ENCODE measurements around the gene SYNE2. TPM values are rescaled to one million over a fixed set of nuclear protein-coding genes. Genes with fewer than 3 reads are reported as not detected.
A peak's percentile ranks its signal among the peaks of the same experiment; 100 is the strongest.
"Not testable (repeated sequence)": the region's sequence is repeated elsewhere in the genome, so short reads cannot be mapped to it uniquely, and the experiment has no call there.

SYNE2 gene
- total RNA-seq, 2 donors from 2014 or later: 48.5 to 66.9 TPM

- no peak for ATAC-seq (replicated peaks)
- Mint-ChIP-seq H3K9me3 (no peaks in the 10 kb centered on the region), H3K4me3 (no peak overlapping the region), H3K36me3 (ENCODE audit: low read depth) (peaks cover 63% of the 10 kb centered on the region), H3K27ac (no peak overlapping the region), H3K27me3 (no peaks in the 10 kb centered on the region), H3K4me1 (peaks cover 3% of the 10 kb centered on the region)
Measured at GRCh38 chr14:64012720-64013119, 159.9 kb downstream of the SYNE2 start.

- ATAC-seq (replicated peaks): no peak
- H3K4me1 Mint-ChIP-seq: no peaks in the 10 kb centered on the region
- H3K27ac Mint-ChIP-seq: peak overlapping the region; percentile 44
- peaks cover 88% of the 10 kb centered on the region for H3K36me3 Mint-ChIP-seq (ENCODE audit: low read depth)
- H3K9me3 Mint-ChIP-seq: no peaks in the 10 kb centered on the region
- no peaks in the 10 kb centered on the region for H3K27me3 Mint-ChIP-seq
- no peak overlapping the region for H3K4me3 Mint-ChIP-seq
Measured at GRCh38 chr14:64025479-64025878, 172.7 kb downstream of the SYNE2 start.

GRCh38 chr14:64026600-64026999 lies 173.8 kb downstream of the SYNE2 start:
- Mint-ChIP-seq H3K36me3 (ENCODE audit: low read depth) (peaks cover 88% of the 10 kb centered on the region), H3K9me3 (no peaks in the 10 kb centered on the region), H3K27ac (no peak overlapping the region), H3K4me3 (no peak overlapping the region), H3K4me1 (no peaks in the 10 kb centered on the region), H3K27me3 (no peaks in the 10 kb centered on the region)
- ATAC-seq (replicated peaks): no peak

GRCh38 chr14:64035143-64035542 lies 182.3 kb downstream of the SYNE2 start:
- Mint-ChIP-seq H3K9me3 (no peaks in the 10 kb centered on the region), H3K4me3 (no peak overlapping the region), H3K36me3 (ENCODE audit: low read depth) (peaks cover 72% of the 10 kb centered on the region), H3K27ac (no peak overlapping the region), H3K4me1 (no peaks in the 10 kb centered on the region), H3K27me3 (no peaks in the 10 kb centered on the region)
- ATAC-seq (replicated peaks): no peak

- not testable (repeated sequence) for H3K9me3 Mint-ChIP-seq
Measured at GRCh38 chr14:64037869-64038745, 185.3 kb downstream of the SYNE2 start.

GRCh38 chr14:64038841-64039542 lies 186.2 kb downstream of the SYNE2 start:
- Mint-ChIP-seq H3K27me3 (no peaks in the 10 kb centered on the region), H3K9me3 (peaks cover 6% of the 10 kb centered on the region), H3K27ac (no peak overlapping the region), H3K4me3 (no peak overlapping the region), H3K36me3 (ENCODE audit: low read depth) (peaks cover 65% of the 10 kb centered on the region), H3K4me1 (no peaks in the 10 kb centered on the region)
- ATAC-seq (replicated peaks): no peak

More at GRCh38 chr14:64037869-64038745, 185.3 kb downstream of the SYNE2 start:
- not testable (repeated sequence) for H3K4me1 Mint-ChIP-seq; H3K27me3 Mint-ChIP-seq; ATAC-seq (replicated peaks); H3K27ac Mint-ChIP-seq; H3K4me3 Mint-ChIP-seq
- H3K36me3 Mint-ChIP-seq (ENCODE audit: low read depth): peaks cover 65% of the 10 kb centered on the region

- Mint-ChIP-seq H3K36me3 (ENCODE audit: low read depth) (peaks cover 66% of the 10 kb centered on the region), H3K9me3 (peaks cover 6% of the 10 kb centered on the region), H3K4me1 (no peaks in the 10 kb centered on the region), H3K4me3 (no peak overlapping the region), H3K27me3 (no peaks in the 10 kb centered on the region), H3K27ac (no peak overlapping the region)
- no peak for ATAC-seq (replicated peaks)
Measured at GRCh38 chr14:64040044-64040443, 187.2 kb downstream of the SYNE2 start.

- H3K27ac Mint-ChIP-seq: peak overlapping the region; percentile 10
- H3K4me3 Mint-ChIP-seq; H3K9me3 Mint-ChIP-seq; H3K4me1 Mint-ChIP-seq; H3K27me3 Mint-ChIP-seq; ATAC-seq (replicated peaks): not testable (repeated sequence)
- H3K36me3 Mint-ChIP-seq (ENCODE audit: low read depth): peaks cover 55% of the 10 kb centered on the region
Measured at GRCh38 chr14:64043296-64043695, 190.5 kb downstream of the SYNE2 start.

GRCh38 chr14:64045091-64045490 lies 192.3 kb downstream of the SYNE2 start:
- Mint-ChIP-seq H3K4me1 (no peaks in the 10 kb centered on the region), H3K4me3 (no peak overlapping the region), H3K27ac (no peak overlapping the region), H3K36me3 (ENCODE audit: low read depth) (peaks cover 65% of the 10 kb centered on the region), H3K9me3 (peaks cover 6% of the 10 kb centered on the region), H3K27me3 (no peaks in the 10 kb centered on the region)
- ATAC-seq (replicated peaks): no peak

GRCh38 chr14:64049616-64050381 lies 197.0 kb downstream of the SYNE2 start:
- no peak overlapping the region for H3K4me3 Mint-ChIP-seq
- H3K27me3 Mint-ChIP-seq: no peaks in the 10 kb centered on the region
- ATAC-seq (replicated peaks): no peak
- no peaks in the 10 kb centered on the region for H3K9me3 Mint-ChIP-seq
- H3K4me1 Mint-ChIP-seq: no peaks in the 10 kb centered on the region
- peaks cover 75% of the 10 kb centered on the region for H3K36me3 Mint-ChIP-seq (ENCODE audit: low read depth)
- H3K27ac Mint-ChIP-seq: no peak overlapping the region

GRCh38 chr14:64053694-64054669 lies 201.2 kb downstream of the SYNE2 start:
- ATAC-seq (replicated peaks): no peak
- Mint-ChIP-seq H3K4me1 (peaks cover 4% of the 10 kb centered on the region), H3K36me3 (ENCODE audit: low read depth) (peaks cover 94% of the 10 kb centered on the region), H3K4me3 (no peak overlapping the region), H3K27me3 (no peaks in the 10 kb centered on the region), H3K9me3 (no peaks in the 10 kb centered on the region), H3K27ac (no peak overlapping the region)

- Mint-ChIP-seq H3K36me3 (ENCODE audit: low read depth) (peaks cover 86% of the 10 kb centered on the region), H3K27ac (peak overlapping the region; percentile 29), H3K4me1 (peaks cover 8% of the 10 kb centered on the region), H3K9me3 (no peaks in the 10 kb centered on the region), H3K4me3 (no peak overlapping the region), H3K27me3 (no peaks in the 10 kb centered on the region)
- ATAC-seq (replicated peaks): no peak
Measured at GRCh38 chr14:64059454-64060198, 206.8 kb downstream of the SYNE2 start.

GRCh38 chr14:64060199-64060545 lies 207.4 kb downstream of the SYNE2 start:
- H3K4me1 Mint-ChIP-seq: peaks cover 8% of the 10 kb centered on the region
- ATAC-seq (replicated peaks): no peak
- H3K36me3 Mint-ChIP-seq (ENCODE audit: low read depth): peaks cover 85% of the 10 kb centered on the region
- H3K4me3 Mint-ChIP-seq: no peak overlapping the region
- peak overlapping the region; percentile 29 for H3K27ac Mint-ChIP-seq
- no peaks in the 10 kb centered on the region for H3K9me3 Mint-ChIP-seq
- no peaks in the 10 kb centered on the region for H3K27me3 Mint-ChIP-seq

All from activated T-helper 17 cell treated with anti-CD3 and anti-CD28 coated beads, Interleukin-2, amount 50 U/mL, for 72 hours (primary cell).